Fibroblast of pulmonary artery (primary cell): ENCODE results near the gene CRYBA2.

Experiments
- DNase-seq: peaks from one replicate; pipeline ENCODE4 v3.0.0-alpha.2; 2010; ENCODE audit warnings: low read depth
- H3K4me3 ChIP-seq: replicated peaks from 2 replicates; pipeline ENCODE4 v1.5.1; 2011; ENCODE audit warnings: low read depth, mild to moderate bottlenecking, control low read depth, low read length, moderate library complexity
- TF ChIP-seq, protein P1 (sequence below): IDR thresholded peaks from 2 replicates; pipeline ENCODE4 v1.5.1; 2011; ENCODE audit warnings: mild to moderate bottlenecking, control low read depth, low read length, inconsistent platforms; ENCODE audit errors: missing control alignments

CRYBA2 gene

DNA sequence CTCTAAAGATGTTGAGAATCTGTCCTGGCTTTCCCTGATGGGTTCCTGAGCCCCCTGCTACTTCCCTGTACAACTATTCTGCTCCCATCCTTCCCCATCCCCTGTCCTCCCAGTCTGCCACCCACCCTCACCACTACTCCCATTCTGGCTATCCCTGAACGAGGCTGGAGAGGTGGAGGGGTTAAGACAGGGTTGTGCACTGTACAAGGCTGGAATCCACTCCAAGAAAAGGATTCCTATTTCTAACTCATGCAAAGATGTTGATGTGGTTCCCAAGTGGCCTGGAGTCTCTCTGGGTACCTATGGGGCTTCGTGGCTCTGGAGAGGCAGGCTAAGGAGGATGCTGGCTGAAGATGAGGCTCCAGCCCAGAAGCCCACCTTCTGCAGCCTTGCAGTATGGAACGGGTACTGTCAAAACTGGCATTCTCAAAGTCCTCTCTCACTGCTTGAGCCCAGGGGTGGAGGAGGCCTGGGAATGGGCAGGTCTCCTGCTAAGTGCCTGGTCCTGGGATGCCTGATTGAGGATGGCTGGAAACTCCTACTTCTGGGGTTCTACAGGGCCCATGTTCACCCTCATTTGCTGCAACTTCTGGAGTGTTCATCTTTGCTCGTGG is 7.0 kb downstream of the CRYBA2 start:
- TF ChIP-seq, protein P1, sequence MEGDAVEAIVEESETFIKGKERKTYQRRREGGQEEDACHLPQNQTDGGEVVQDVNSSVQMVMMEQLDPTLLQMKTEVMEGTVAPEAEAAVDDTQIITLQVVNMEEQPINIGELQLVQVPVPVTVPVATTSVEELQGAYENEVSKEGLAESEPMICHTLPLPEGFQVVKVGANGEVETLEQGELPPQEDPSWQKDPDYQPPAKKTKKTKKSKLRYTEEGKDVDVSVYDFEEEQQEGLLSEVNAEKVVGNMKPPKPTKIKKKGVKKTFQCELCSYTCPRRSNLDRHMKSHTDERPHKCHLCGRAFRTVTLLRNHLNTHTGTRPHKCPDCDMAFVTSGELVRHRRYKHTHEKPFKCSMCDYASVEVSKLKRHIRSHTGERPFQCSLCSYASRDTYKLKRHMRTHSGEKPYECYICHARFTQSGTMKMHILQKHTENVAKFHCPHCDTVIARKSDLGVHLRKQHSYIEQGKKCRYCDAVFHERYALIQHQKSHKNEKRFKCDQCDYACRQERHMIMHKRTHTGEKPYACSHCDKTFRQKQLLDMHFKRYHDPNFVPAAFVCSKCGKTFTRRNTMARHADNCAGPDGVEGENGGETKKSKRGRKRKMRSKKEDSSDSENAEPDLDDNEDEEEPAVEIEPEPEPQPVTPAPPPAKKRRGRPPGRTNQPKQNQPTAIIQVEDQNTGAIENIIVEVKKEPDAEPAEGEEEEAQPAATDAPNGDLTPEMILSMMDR = no peak
- no peak overlapping the region for H3K4me3 ChIP-seq
- no peak for DNase-seq

DNA sequence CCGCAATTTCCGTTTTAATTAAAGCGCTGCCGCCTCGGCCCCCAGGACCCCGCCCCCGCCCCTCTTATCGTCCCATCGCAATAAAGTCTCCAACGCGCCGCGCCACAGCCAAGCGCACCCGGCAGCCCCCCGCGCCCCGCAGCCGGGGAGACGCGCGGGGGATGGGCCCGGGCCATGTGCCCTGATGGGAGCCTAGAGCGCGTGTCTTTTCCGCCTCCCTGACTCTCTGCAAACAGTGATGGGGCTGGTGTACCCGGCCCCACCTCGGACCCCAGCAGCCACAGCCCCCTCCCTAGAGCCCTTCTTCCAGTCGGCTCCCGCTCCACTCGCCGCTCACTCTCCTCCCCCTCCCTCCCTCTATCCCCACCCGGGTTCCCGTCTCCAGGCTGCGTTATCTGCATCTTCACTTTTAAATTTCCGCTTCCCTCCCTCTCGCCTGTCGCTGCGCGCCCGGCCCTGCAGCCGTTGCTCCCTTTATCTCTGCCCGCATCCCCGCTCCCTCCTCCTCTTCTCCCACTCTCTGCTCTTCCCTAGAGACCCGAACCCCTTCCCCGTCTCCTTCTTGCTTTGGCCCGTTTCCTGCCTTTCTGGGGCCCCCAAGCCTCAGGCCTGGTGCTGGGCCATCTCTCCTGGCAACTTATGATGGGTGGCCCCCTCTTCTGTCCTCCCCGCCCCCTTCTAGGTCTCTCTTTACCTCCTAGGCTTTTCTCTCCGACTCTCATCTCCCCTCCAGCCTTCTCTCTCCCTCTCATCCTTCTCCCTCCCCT is 7.7 kb downstream of the CRYBA2 start:
- no peak for DNase-seq
- no peak overlapping the region for H3K4me3 ChIP-seq
- TF ChIP-seq, protein P1 = no peak

DNA sequence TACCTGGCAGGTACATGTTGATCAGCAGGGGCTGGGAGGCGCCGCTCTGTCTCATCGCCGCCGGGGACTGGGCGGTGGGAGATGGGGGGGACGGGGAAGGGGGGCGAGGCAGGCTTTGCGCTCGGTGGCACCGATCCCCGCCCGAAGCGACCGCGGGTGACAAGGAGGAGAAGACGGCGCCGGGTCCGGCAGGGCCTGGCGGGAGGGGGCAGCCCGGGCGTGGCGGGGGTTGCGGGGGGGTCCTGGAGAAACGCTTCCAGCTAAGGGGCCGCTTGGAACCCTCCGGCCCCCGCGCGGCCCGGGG is 8.2 kb downstream of the CRYBA2 start, which contains the start of gene FEV:
FEV (minus strand) TSS at position 164 of the 304 bp plus-strand sequence; CDS start at position 55, 109 bp downstream.
- TF ChIP-seq, protein P1 = no peak
- no peak within 1 kb of the TSS for H3K4me3 ChIP-seq
- DNase-seq = no peak

DNA sequence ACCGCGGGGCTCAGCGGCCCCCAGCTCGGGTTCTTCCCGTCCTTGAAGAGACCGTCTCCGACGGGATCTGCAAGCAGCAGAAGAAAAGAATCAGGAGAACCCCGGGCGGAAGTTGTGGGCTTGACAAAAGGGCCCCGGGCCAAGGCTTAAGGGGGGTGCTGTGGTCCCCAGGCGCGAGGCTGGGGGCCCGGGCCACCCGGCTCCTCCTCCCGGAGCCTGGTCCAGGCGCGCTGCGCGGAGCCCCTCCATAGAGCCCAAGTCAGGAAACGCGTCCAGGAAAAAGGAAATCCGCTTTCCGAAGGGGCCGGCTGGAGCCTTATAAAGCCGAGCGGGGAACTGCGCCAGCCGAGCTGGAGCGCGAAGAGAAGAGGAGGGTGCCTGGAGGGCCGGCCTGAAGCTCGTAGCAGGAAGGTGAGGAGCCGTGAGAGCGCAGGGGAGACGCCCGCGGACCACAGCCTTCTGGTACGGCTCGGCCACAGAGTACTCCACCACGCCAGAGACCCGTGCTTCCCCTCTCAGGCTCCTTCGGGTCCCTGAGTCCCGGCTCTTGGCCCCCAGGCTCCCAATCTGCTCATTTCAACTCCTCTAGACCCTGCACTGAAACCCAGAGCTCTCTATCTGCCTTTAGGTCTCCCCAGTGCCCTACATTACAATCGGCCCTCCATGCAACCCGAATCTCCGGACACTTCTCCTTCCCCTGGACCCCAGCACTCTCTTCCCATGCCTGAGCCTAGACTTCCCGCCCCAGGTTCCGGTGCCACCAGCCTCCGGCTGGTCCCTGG is 8.8 kb downstream of the CRYBA2 start:
- DNase-seq = peak; percentile 50
- TF ChIP-seq, protein P1 = no peak
- no peak overlapping the region for H3K4me3 ChIP-seq

DNA sequence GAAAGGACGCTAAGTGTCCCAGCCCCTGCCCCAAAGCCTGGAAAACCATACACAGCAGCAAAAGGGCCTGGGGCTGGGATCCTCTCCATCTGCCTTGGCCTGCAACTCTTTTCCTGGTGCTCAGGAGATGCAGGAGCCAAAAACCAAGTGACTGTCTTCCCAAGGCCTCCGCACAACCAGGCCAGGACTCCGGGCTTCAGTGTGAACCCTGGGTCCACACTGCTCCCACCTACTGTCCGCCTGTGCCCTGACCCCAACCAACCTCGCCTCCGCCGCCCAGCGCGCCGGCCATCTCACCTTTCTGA is 9.3 kb downstream of the CRYBA2 start:
- TF ChIP-seq, protein P1 = no peak
- no peak for DNase-seq
- no peak overlapping the region for H3K4me3 ChIP-seq

DNA sequence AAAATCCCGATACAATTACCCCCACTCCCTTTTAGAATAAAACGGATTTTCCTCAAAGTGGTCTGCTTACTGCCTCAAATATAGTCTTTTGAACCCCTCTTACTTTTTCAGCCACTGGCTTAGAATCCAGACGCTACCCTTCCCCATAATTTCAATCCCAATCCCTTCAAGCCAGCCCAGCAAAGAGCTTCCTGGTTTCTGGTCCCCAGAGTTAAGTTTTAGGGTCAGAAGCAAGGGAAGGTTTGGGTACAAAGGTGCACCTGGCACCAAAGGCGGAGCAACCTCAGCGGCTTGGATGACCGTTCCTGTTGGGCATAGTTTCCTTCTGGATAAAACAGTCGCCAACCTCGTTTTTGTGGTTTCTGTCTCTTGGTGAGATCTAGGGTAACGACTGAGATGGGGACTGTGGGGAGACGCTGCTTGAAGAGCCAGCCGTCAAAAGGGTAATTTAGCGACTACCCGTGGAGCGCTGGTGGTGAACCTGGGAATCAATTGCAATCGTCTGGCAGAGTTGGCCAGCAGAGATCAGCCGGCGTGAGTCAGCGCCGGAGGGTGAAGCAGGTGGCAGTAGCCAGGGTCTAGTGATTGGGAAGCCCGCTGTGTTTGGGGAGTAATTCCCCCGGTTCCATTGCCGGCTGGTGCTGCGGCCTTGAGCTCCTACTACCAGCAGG is 9.8 kb downstream of the CRYBA2 start:
- H3K4me3 ChIP-seq = no peak overlapping the region
- no peak for DNase-seq
- TF ChIP-seq, protein P1 = no peak
